HEK293 (cell line): ENCODE measurements around the gene C9orf43.

Experiments
- CTCF ChIA-PET: fragments of 350-600 bp; formaldehyde crosslinking; extraction: SDS; loops from one replicate; lab custom pipeline; 2021; ENCODE audit warnings: antibody characterized with exemption; lab: Yijun Ruan, JAX
- POLR2A ChIA-PET: fragments of 300-600 bp; formaldehyde crosslinking; extraction: SDS; loops from one replicate; lab custom pipeline; 2020; ENCODE audit warnings: antibody characterized with exemption, inconsistent platforms; lab: Yijun Ruan, JAX
- H3K27ac ChIP-seq: fragments of 200-500 bp; sonication (Bioruptor generic); 2 replicates; pipeline ENCODE4 v1.5.1; 2014; ENCODE audit warnings: low read depth, low read length, control low read depth, inconsistent platforms; ENCODE audit errors: extremely low read depth
- H3K36me3 ChIP-seq, 2 experiments: fragments of 200-500 bp in 1 of 2; sonication (Bioruptor generic) in 1 of 2; 1 replicate in 1 of 2; 2 replicates in 1 of 2; pipeline ENCODE4 v1.5.1; 2014 to 2017; ENCODE audit warnings: inconsistent platforms in 2 of 2, low read length in 2 of 2; ENCODE audit not compliant: control insufficient read depth in 2 of 2, insufficient read depth in 1 of 2
- H3K4me1 ChIP-seq: fragments of 200-500 bp; sonication (Bioruptor generic); 2 replicates; pipeline ENCODE4 v1.5.1; 2014; ENCODE audit warnings: mild to moderate bottlenecking, low read length, inconsistent platforms; ENCODE audit not compliant: control insufficient read depth, insufficient read depth
- H3K4me3 ChIP-seq: 2 replicates; pipeline ENCODE4 v1.5.1; 2011; ENCODE audit warnings: low read depth, mild to moderate bottlenecking, control low read depth, low read length, moderate library complexity
- H3K9me3 ChIP-seq: fragments of 200-500 bp; sonication (Bioruptor generic); 2 replicates; pipeline ENCODE4 v1.5.1; 2014; ENCODE audit warnings: low read depth, low read length, inconsistent platforms; ENCODE audit not compliant: control insufficient read depth, insufficient read depth
- HOXC10 ChIP-seq: sonication (generic); formaldehyde crosslinking; IDR thresholded peaks from 2 replicates; pipeline ENCODE4 v1.8.1; 2023; ENCODE audit warnings: mild to moderate bottlenecking, missing genetic modification reagents
- RBAK ChIP-seq: fragments of 450-650 bp; formaldehyde crosslinking; IDR thresholded peaks from 2 replicates; pipeline ENCODE4 v1.5.1; 2016; ENCODE audit warnings: missing biosample characterization, missing genetic modification characterization
- SCRT2 ChIP-seq: fragments of 450-650 bp; formaldehyde crosslinking; IDR thresholded peaks from 2 replicates; pipeline ENCODE4 v1.5.1; 2016; ENCODE audit warnings: missing biosample characterization, missing genetic modification characterization
- TRIM28 ChIP-seq: IDR thresholded peaks from 2 replicates; pipeline ENCODE4 v1.6.1; 2011; ENCODE audit warnings: low read length, control low read depth, borderline replicate concordance
- ZBTB7A ChIP-seq: fragments of 450-650 bp; formaldehyde crosslinking; IDR thresholded peaks from 2 replicates; pipeline ENCODE4 v1.5.1; 2016; ENCODE audit warnings: low read depth, missing biosample characterization, missing genetic modification characterization
- ZNF202 ChIP-seq: fragments of 450-650 bp; formaldehyde crosslinking; IDR thresholded peaks from 2 replicates; pipeline ENCODE4 v1.5.1; 2016; ENCODE audit warnings: missing biosample characterization, missing genetic modification characterization, borderline replicate concordance
- ZNF214 ChIP-seq: fragments of 450-650 bp; formaldehyde crosslinking; IDR thresholded peaks from 2 replicates; pipeline ENCODE4 v1.5.1; 2017; ENCODE audit warnings: missing biosample characterization, mild to moderate bottlenecking, missing genetic modification characterization, borderline replicate concordance
- ZNF423 ChIP-seq: fragments of 450-650 bp; formaldehyde crosslinking; IDR thresholded peaks from 2 replicates; pipeline ENCODE4 v1.5.1; 2016; ENCODE audit warnings: missing biosample characterization, missing genetic modification characterization
- ZNF561 ChIP-seq: fragments of 450-650 bp; IDR thresholded peaks from 2 replicates; pipeline ENCODE4 v1.5.1; 2018; ENCODE audit warnings: missing biosample characterization, missing genetic modification characterization, borderline replicate concordance
- ZNF571 ChIP-seq: fragments of 450-650 bp; formaldehyde crosslinking; IDR thresholded peaks from 2 replicates; pipeline ENCODE4 v1.5.0; 2017; ENCODE audit warnings: missing biosample characterization, missing genetic modification characterization
- ZNF623 ChIP-seq: fragments of 450-650 bp; formaldehyde crosslinking; IDR thresholded peaks from 2 replicates; pipeline ENCODE4 v1.5.1; 2016; ENCODE audit warnings: missing biosample characterization, missing genetic modification characterization
- TF ChIP-seq, protein P1 (sequence below): fragments of 450-650 bp; formaldehyde crosslinking; IDR thresholded peaks from 2 replicates; pipeline ENCODE4 v1.5.0; 2017; ENCODE audit warnings: missing biosample characterization, missing genetic modification characterization, borderline replicate concordance
- TF ChIP-seq, protein P2 (sequence below): fragments of 450-650 bp; formaldehyde crosslinking; IDR thresholded peaks from 2 replicates; pipeline ENCODE4 v1.5.1; 2016; ENCODE audit warnings: missing biosample characterization, missing genetic modification characterization
- TF ChIP-seq, protein P3 (sequence below): fragments of 450-650 bp; formaldehyde crosslinking; IDR thresholded peaks from 2 replicates; pipeline ENCODE4 v1.5.1; 2016; ENCODE audit warnings: missing biosample characterization, missing genetic modification characterization
- TF ChIP-seq, protein P4 (sequence below): sonication (generic); formaldehyde crosslinking; IDR thresholded peaks from 2 replicates; pipeline ENCODE4 v1.8.1; 2022; ENCODE audit warnings: mild to moderate bottlenecking, moderate library complexity, missing genetic modification reagents
- TF ChIP-seq, protein P5 (sequence below): fragments of 450-650 bp; formaldehyde crosslinking; IDR thresholded peaks from 2 replicates; pipeline ENCODE4 v1.5.1; 2016; ENCODE audit warnings: missing biosample characterization, missing genetic modification characterization

Gene C9orf43

DNA sequence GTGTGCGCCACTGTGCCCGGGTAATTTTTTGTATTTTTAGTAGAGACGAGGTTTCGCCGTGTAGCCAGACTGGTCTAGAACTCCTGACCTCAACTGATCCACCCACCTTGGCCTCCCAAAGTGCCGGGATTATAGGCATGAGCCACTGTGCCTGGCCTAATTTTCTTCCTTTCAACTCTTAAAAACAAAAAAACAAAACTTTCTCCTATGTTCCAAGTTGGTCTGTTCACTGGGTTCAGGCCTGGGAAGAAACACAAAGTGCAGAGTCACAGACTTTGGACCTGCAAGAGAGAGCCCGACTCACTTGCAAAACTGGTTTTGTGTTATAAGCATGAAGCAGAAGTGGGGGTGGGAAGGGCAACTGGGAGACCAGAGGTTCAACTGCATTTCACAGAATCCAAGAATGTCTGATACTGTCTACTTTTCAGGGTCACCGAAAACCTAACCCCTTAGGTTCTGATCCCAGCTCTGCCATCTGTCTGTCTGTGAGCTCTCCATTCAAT, 28.6 kb upstream of the C9orf43 start (continued):
- TF ChIP-seq, protein P1, sequence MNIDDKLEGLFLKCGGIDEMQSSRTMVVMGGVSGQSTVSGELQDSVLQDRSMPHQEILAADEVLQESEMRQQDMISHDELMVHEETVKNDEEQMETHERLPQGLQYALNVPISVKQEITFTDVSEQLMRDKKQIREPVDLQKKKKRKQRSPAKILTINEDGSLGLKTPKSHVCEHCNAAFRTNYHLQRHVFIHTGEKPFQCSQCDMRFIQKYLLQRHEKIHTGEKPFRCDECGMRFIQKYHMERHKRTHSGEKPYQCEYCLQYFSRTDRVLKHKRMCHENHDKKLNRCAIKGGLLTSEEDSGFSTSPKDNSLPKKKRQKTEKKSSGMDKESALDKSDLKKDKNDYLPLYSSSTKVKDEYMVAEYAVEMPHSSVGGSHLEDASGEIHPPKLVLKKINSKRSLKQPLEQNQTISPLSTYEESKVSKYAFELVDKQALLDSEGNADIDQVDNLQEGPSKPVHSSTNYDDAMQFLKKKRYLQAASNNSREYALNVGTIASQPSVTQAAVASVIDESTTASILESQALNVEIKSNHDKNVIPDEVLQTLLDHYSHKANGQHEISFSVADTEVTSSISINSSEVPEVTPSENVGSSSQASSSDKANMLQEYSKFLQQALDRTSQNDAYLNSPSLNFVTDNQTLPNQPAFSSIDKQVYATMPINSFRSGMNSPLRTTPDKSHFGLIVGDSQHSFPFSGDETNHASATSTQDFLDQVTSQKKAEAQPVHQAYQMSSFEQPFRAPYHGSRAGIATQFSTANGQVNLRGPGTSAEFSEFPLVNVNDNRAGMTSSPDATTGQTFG = no peak
- TF ChIP-seq ZNF561 (tag by site-specific recombination) (no peak), ZNF214 (tag by site-specific recombination) (no peak)
- TF ChIP-seq, protein P2, sequence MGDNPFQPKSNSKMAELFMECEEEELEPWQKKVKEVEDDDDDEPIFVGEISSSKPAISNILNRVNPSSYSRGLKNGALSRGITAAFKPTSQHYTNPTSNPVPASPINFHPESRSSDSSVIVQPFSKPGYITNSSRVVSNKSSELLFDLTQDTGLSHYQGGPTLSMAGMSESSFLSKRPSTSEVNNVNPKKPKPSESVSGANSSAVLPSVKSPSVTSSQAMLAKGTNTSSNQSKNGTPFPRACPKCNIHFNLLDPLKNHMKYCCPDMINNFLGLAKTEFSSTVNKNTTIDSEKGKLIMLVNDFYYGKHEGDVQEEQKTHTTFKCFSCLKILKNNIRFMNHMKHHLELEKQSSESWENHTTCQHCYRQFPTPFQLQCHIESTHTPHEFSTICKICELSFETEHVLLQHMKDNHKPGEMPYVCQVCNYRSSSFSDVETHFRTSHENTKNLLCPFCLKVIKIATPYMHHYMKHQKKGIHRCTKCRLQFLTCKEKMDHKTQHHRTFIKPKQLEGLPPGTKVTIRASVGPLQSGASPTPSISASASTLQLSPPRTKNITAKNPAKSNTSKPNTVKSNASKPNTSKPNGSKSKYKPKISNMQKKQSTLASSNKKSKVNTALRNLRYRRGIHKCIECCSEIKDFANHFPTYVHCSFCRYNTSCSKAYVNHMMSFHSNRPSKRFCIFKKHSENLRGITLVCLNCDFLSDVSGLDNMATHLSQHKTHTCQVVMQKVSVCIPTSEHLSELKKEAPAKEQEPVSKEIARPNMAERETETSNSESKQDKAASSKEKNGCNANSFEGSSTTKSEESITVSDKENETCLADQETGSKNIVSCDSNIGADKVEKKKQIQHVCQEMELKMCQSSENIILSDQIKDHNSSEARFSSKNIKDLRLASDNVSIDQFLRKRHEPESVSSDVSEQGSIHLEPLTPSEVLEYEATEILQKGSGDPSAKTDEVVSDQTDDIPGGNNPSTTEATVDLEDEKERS (tag by site-specific recombination) = no peak
- TF ChIP-seq, protein P3, sequence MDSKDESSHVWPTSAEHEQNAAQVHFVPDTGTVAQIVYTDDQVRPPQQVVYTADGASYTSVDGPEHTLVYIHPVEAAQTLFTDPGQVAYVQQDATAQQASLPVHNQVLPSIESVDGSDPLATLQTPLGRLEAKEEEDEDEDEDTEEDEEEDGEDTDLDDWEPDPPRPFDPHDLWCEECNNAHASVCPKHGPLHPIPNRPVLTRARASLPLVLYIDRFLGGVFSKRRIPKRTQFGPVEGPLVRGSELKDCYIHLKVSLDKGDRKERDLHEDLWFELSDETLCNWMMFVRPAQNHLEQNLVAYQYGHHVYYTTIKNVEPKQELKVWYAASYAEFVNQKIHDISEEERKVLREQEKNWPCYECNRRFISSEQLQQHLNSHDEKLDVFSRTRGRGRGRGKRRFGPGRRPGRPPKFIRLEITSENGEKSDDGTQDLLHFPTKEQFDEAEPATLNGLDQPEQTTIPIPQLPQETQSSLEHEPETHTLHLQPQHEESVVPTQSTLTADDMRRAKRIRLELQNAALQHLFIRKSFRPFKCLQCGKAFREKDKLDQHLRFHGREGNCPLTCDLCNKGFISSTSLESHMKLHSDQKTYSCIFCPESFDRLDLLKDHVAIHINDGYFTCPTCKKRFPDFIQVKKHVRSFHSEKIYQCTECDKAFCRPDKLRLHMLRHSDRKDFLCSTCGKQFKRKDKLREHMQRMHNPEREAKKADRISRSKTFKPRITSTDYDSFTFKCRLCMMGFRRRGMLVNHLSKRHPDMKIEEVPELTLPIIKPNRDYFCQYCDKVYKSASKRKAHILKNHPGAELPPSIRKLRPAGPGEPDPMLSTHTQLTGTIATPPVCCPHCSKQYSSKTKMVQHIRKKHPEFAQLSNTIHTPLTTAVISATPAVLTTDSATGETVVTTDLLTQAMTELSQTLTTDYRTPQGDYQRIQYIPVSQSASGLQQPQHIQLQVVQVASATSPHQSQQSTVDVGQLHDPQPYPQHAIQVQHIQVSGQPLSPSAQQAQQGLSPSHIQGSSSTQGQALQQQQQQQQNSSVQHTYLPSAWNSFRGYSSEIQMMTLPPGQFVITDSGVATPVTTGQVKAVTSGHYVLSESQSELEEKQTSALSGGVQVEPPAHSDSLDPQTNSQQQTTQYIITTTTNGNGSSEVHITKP (tag by site-specific recombination) = no peak

DNA sequence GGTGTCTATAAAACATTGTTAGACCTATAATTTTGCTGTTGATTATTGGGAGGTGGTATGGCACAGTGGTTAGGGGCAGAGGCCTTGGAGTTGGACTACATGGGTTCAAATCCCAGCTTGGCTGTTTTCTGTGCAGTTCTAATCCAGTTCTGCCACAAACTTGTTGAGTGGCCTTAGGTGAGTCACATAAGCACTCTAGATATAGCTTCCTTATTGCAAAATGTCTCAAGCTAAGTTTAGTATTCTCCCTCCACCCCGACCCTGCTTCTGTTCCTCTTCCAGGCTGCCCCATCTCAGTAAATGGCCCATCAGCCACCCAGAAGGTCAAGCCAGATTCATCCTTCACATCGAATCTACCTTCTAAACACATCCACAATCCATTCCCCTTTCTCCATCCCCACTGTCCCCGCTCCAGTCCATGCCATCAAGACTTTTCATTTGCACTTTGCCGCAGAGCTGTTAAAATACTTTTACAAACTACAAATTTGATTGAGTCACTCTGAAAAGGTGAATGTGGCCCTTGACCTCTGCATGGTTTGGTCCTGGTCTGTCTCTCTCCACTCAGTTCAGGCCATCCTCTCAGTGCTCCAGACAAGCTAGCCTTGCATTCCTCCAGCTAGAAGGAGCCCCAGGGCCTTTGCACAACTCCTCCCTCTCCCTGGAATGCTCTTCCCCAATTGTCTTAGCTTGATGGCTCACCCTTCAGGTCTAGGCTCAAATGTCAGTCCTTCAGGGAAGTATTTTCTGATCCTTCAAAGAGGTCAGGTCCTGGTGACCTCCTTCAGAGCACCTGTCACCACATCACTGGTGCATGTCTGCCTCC, 23.8 kb upstream of the C9orf43 start:
- TF ChIP-seq ZNF623 (tag by site-specific recombination) = peak; percentile 91
- TF ChIP-seq ZNF202 (tag by site-specific recombination) = no peak

DNA sequence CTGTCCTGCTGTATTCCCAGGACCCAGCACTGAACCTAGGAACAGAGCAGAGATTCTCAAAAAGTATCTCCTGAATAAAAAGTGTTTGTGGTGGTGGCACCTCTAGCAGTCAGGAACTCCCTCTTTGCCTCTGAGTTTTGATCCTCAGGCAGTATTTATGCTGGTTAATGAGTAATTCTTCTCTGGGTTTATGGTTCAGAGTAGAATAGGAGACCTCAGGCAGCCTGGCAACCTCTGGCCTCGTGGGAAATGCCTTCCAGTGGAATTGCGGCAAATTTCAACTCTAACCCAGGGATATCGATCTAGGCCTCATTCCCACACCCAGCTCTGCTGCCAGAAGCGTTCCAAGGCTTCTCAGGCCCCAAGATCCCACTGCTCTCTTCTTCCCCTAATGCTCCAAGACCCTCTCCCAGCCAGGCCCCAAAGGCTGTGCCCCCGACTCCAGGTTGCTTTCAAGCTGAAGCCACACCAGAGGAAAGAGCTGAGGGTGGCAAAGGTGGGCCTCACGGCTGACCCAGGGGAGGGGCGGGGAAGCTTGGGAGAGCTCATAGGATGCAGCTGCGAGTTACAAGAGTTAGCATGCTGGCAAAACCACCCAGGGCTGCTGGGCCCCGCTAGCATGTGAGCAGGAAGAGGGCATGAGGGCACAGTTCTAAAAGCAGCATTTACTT, 22.9 kb upstream of the C9orf43 start:
- H3K4me3 ChIP-seq = no peak overlapping the region
- no peaks in the 10 kb centered on the region for H3K4me1 ChIP-seq
- H3K36me3 ChIP-seq = peaks cover 0 to 63% of the 10 kb centered on the region in 2 experiments; a peak in 1 of 3 replicates
- H3K27ac ChIP-seq = no peak overlapping the region
- CTCF ChIA-PET = interaction anchor here (0.7 to 2.1 kb wide), 2 partner anchors 13 to 267 kb away, joined by 3 to 13 read pairs; partner anchors contain the start of gene ALAD
- POLR2A ChIA-PET = interaction anchor here (0.6 to 1.0 kb wide), 2 partner anchors 11 kb away, joined by 3 to 4 read pairs; partner anchors contain the start of gene HDHD3
- H3K9me3 ChIP-seq = no peaks in the 10 kb centered on the region
- TF ChIP-seq RBAK (tag by site-specific recombination) (no peak), ZNF423 (tag by site-specific recombination) (no peak), SCRT2 (tag by site-specific recombination) (no peak), ZBTB7A (tag by site-specific recombination) (no peak), HOXC10 (CRISPR knock-in tag) (no peak), TRIM28 (no peak), ZNF571 (tag by site-specific recombination) (no peak)
- TF ChIP-seq, protein P4, sequence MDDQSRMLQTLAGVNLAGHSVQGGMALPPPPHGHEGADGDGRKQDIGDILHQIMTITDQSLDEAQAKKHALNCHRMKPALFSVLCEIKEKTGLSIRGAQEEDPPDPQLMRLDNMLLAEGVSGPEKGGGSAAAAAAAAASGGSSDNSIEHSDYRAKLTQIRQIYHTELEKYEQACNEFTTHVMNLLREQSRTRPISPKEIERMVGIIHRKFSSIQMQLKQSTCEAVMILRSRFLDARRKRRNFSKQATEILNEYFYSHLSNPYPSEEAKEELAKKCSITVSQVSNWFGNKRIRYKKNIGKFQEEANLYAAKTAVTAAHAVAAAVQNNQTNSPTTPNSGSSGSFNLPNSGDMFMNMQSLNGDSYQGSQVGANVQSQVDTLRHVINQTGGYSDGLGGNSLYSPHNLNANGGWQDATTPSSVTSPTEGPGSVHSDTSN (CRISPR knock-in tag) = no peak
- TF ChIP-seq, protein P5, sequence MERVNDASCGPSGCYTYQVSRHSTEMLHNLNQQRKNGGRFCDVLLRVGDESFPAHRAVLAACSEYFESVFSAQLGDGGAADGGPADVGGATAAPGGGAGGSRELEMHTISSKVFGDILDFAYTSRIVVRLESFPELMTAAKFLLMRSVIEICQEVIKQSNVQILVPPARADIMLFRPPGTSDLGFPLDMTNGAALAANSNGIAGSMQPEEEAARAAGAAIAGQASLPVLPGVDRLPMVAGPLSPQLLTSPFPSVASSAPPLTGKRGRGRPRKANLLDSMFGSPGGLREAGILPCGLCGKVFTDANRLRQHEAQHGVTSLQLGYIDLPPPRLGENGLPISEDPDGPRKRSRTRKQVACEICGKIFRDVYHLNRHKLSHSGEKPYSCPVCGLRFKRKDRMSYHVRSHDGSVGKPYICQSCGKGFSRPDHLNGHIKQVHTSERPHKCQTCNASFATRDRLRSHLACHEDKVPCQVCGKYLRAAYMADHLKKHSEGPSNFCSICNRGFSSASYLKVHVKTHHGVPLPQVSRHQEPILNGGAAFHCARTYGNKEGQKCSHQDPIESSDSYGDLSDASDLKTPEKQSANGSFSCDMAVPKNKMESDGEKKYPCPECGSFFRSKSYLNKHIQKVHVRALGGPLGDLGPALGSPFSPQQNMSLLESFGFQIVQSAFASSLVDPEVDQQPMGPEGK (tag by site-specific recombination) = no peak

More for the DNA sequence above, 23.8 kb upstream of the C9orf43 start:
- ChIA-PET CTCF (interaction anchor here (0.7 to 2.1 kb wide), 2 partner anchors 14 to 268 kb away, joined by 3 to 13 read pairs; partner anchors contain the start of gene ALAD), POLR2A (interaction anchor here (1.0 kb wide), 1 partner anchor 12 kb away, joined by 4 read pairs; no protein-coding TSS in a partner anchor)
- Histone ChIP-seq H3K4me3 (no peak overlapping the region), H3K27ac (no peak overlapping the region), H3K4me1 (no peaks in the 10 kb centered on the region), H3K36me3 (peaks cover 0 to 55% of the 10 kb centered on the region in 2 experiments; a peak in 1 of 3 replicates), H3K9me3 (no peaks in the 10 kb centered on the region)
